ENCODE data around the gene SNCG.

Gene SNCG

DNA sequence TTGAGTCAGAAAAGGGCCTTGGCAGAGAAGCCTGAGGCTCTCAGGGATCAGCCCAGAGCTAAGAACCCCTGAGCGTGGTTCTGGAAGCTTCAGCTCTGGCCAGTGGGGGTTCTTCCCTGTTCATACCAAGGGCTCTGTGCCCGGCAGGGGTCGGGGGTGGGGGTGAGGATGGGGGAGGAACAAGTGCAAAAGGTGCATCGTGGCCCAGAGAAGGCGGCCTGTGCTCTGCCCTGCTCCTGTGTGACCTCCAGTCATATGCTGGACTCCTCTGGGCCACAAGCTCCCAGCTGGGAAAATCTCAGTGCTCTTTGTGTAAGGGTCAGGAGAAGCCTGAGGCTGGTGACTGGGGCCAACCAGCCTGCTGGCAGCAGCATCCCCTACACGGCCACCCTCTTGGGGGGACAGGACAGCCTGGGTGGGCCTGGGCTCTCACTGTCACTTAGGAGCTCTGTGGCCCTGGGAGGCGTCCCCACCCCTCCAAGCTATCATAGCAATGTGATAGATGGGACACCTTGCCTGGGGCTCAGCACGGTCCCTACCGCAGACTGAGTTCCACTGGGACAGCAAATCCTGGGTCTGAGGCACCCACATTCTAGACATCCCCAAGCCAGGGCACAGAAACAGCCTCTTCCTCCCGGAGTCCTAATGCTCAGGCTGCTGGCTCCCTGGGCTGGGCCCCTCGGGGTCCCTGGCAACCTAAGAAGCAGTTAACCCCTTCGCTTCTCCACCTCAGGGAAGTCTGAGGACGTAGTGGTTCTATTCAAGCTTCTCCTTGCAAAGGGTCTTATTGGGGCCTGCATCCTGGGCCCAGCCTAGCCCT lies 3.5 kb upstream of the SNCG start:
- TF ChIP-seq NFIC (IDR thresholded peaks at IDR 0.05) (no peak), TEAD4 (IDR thresholded peaks at IDR 0.05) (no peak), MAX (IDR thresholded peaks at IDR 0.05) (no peak), CEBPB (IDR thresholded peaks at IDR 0.05) (no peak), EGR1 (IDR thresholded peaks at IDR 0.05) (no peak), YY1 (IDR thresholded peaks at IDR 0.05; ENCODE audit: low read depth) (no peak), RAD21 (IDR thresholded peaks at IDR 0.05; ENCODE audit: low read depth) (no peak), TAF1 (IDR thresholded peaks at IDR 0.05; ENCODE audit: low read depth) (no peak), ZBTB7A (IDR thresholded peaks at IDR 0.05; ENCODE audit: low read depth) (no peak), FOXM1 (IDR thresholded peaks at IDR 0.05; ENCODE audit: borderline replicate concordance, low read depth) (no peak), TCF12 (IDR thresholded peaks at IDR 0.05; ENCODE audit: low read depth) (no peak)
- TF ChIP-seq, protein P1, sequence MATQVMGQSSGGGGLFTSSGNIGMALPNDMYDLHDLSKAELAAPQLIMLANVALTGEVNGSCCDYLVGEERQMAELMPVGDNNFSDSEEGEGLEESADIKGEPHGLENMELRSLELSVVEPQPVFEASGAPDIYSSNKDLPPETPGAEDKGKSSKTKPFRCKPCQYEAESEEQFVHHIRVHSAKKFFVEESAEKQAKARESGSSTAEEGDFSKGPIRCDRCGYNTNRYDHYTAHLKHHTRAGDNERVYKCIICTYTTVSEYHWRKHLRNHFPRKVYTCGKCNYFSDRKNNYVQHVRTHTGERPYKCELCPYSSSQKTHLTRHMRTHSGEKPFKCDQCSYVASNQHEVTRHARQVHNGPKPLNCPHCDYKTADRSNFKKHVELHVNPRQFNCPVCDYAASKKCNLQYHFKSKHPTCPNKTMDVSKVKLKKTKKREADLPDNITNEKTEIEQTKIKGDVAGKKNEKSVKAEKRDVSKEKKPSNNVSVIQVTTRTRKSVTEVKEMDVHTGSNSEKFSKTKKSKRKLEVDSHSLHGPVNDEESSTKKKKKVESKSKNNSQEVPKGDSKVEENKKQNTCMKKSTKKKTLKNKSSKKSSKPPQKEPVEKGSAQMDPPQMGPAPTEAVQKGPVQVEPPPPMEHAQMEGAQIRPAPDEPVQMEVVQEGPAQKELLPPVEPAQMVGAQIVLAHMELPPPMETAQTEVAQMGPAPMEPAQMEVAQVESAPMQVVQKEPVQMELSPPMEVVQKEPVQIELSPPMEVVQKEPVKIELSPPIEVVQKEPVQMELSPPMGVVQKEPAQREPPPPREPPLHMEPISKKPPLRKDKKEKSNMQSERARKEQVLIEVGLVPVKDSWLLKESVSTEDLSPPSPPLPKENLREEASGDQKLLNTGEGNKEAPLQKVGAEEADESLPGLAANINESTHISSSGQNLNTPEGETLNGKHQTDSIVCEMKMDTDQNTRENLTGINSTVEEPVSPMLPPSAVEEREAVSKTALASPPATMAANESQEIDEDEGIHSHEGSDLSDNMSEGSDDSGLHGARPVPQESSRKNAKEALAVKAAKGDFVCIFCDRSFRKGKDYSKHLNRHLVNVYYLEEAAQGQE (IDR thresholded peaks at IDR 0.05; ENCODE audit: low read depth) = no peak
- TF ChIP-seq, protein P2, sequence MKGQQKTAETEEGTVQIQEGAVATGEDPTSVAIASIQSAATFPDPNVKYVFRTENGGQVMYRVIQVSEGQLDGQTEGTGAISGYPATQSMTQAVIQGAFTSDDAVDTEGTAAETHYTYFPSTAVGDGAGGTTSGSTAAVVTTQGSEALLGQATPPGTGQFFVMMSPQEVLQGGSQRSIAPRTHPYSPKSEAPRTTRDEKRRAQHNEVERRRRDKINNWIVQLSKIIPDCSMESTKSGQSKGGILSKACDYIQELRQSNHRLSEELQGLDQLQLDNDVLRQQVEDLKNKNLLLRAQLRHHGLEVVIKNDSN (IDR thresholded peaks at IDR 0.05) = no peak

GRCh38 chr10:86955501-86956194 lies 2.8 kb upstream of the SNCG start:
- TF ChIP-seq MAX (IDR thresholded peaks at IDR 0.05) (no peak), EP300 (IDR thresholded peaks at IDR 0.05; ENCODE audit: borderline replicate concordance) (no peak)

GRCh38 chr10:86956195-86956847 lies 2.1 kb upstream of the SNCG start:
- TF ChIP-seq CEBPB (IDR thresholded peaks at IDR 0.05) (no peak), TCF12 (IDR thresholded peaks at IDR 0.05; ENCODE audit: low read depth) (no peak), CREB1 (IDR thresholded peaks at IDR 0.05; ENCODE audit: low read depth) (no peak), TAF1 (IDR thresholded peaks at IDR 0.05; ENCODE audit: low read depth) (no peak), EGR1 (IDR thresholded peaks at IDR 0.05) (no peak), NFIC (IDR thresholded peaks at IDR 0.05) (no peak), ZBTB7A (IDR thresholded peaks at IDR 0.05; ENCODE audit: low read depth) (no peak), RAD21 (IDR thresholded peaks at IDR 0.05; ENCODE audit: low read depth) (no peak), TEAD4 (IDR thresholded peaks at IDR 0.05) (no peak), YY1 (IDR thresholded peaks at IDR 0.05; ENCODE audit: low read depth) (no peak), EP300 (IDR thresholded peaks at IDR 0.05; ENCODE audit: borderline replicate concordance) (no peak), FOXM1 (IDR thresholded peaks at IDR 0.05; ENCODE audit: borderline replicate concordance, low read depth) (no peak), MAX (IDR thresholded peaks at IDR 0.05) (no peak)
- TF ChIP-seq, protein P2 (IDR thresholded peaks at IDR 0.05) = no peak
- TF ChIP-seq, protein P1 (IDR thresholded peaks at IDR 0.05; ENCODE audit: low read depth) = no peak

- no peak for TF ChIP-seq YY1 (IDR thresholded peaks at IDR 0.05; ENCODE audit: low read depth)
- TF ChIP-seq TCF12 (IDR thresholded peaks at IDR 0.05; ENCODE audit: low read depth) = no peak
- TF ChIP-seq TAF1 (IDR thresholded peaks at IDR 0.05; ENCODE audit: low read depth) = no peak
- no peak for TF ChIP-seq CEBPB (IDR thresholded peaks at IDR 0.05)
- TF ChIP-seq FOXM1 (IDR thresholded peaks at IDR 0.05; ENCODE audit: borderline replicate concordance, low read depth) = no peak
- TF ChIP-seq TEAD4 (IDR thresholded peaks at IDR 0.05) = no peak
- TF ChIP-seq, protein P2 (IDR thresholded peaks at IDR 0.05) = no peak
- no peak for TF ChIP-seq ZBTB7A (IDR thresholded peaks at IDR 0.05; ENCODE audit: low read depth)
- TF ChIP-seq, protein P1 (IDR thresholded peaks at IDR 0.05; ENCODE audit: low read depth) = no peak
- no peak for TF ChIP-seq CREB1 (IDR thresholded peaks at IDR 0.05; ENCODE audit: low read depth)
Measured at GRCh38 chr10:86956848-86957448, 1.5 kb upstream of the SNCG start.

Measured in Ishikawa (cell line).